ENCODE data around the gene ACER3. TPM values are rescaled to one million over a fixed set of nuclear protein-coding genes. Genes with fewer than 3 reads are reported as not detected.
A peak's percentile ranks its signal among the peaks of the same experiment; 100 is the strongest.

The ACER3 gene
- polyA plus RNA-seq, 4 donors = 3.8 to 9.5 (median 6.0) TPM

GRCh38 chr11:76984743-76985142 lies 124.0 kb downstream of the ACER3 start:
- no peaks in the 10 kb centered on the region for H3K9me3 ChIP-seq (ENCODE audit: control insufficient read depth in 2 of 2, insufficient read depth in 1 of 2, low read depth in 1 of 2, low read length in 1 of 2)
- no peak for FAIRE-seq
- H3K4me1 ChIP-seq (ENCODE audit: control insufficient read depth in 3 of 3, insufficient read depth in 2 of 3, low read depth in 1 of 3, low read length in 2 of 3) = peaks cover 0 to 46% (median 5%) of the 10 kb centered on the region in 3 donors
- H3K27ac ChIP-seq (ENCODE audit: low read depth in 1 of 3, low read length in 2 of 3) = peak overlapping the region in 2 of 3 donors; percentile 58 to 87
- H3K4me3 ChIP-seq (ENCODE audit: low read depth in 1 of 3, low read length in 3 of 3) = no peak overlapping the region
- no peaks in the 10 kb centered on the region for H3K27me3 ChIP-seq (ENCODE audit: control insufficient read depth in 3 of 3, insufficient read depth in 3 of 3, low read length in 3 of 3)
- peak; percentile 72 to 75 for DNase-seq
- H3K36me3 ChIP-seq (ENCODE audit: control insufficient read depth in 3 of 3, insufficient read depth in 2 of 3, low read depth in 1 of 3, low read length in 3 of 3) = no peaks in the 10 kb centered on the region
- 18 to 68% (median 47%) methylated on average over 1 of the region's 1 CpG for WGBS, 3 donors

GRCh38 chr11:76987203-76987602 lies 126.5 kb downstream of the ACER3 start:
- H3K36me3 ChIP-seq (ENCODE audit: control insufficient read depth in 3 of 3, insufficient read depth in 2 of 3, low read depth in 1 of 3, low read length in 3 of 3) = no peaks in the 10 kb centered on the region
- WGBS, 3 donors = 60 to 71% (median 67%) methylated on average over 1 of the region's 1 CpG

GRCh38 chr11:76990628-76991027 lies 129.9 kb downstream of the ACER3 start:
- WGBS, 3 donors = 74 to 88% (median 88%) methylated on average over 1 of the region's 1 CpG
- Histone ChIP-seq H3K4me3 (ENCODE audit: low read depth in 1 of 3, low read length in 3 of 3) (no peak overlapping the region), H3K4me1 (ENCODE audit: control insufficient read depth in 3 of 3, insufficient read depth in 2 of 3, low read depth in 1 of 3, low read length in 2 of 3) (peaks cover 0 to 63% (median 3%) of the 10 kb centered on the region in 3 donors), H3K9me3 (ENCODE audit: control insufficient read depth in 2 of 2, insufficient read depth in 1 of 2, low read depth in 1 of 2, low read length in 1 of 2) (no peaks in the 10 kb centered on the region), H3K27me3 (ENCODE audit: control insufficient read depth in 3 of 3, insufficient read depth in 3 of 3, low read length in 3 of 3) (no peaks in the 10 kb centered on the region), H3K36me3 (ENCODE audit: control insufficient read depth in 3 of 3, insufficient read depth in 2 of 3, low read depth in 1 of 3, low read length in 3 of 3) (no peaks in the 10 kb centered on the region), H3K27ac (ENCODE audit: low read depth in 1 of 3, low read length in 2 of 3) (no peak overlapping the region)
- DNase-seq = no peak
- FAIRE-seq = no peak

More at GRCh38 chr11:76987203-76987602, 126.5 kb downstream of the ACER3 start:
- DNase-seq (no peak), FAIRE-seq (no peak)
- Histone ChIP-seq H3K27me3 (ENCODE audit: control insufficient read depth in 3 of 3, insufficient read depth in 3 of 3, low read length in 3 of 3) (no peaks in the 10 kb centered on the region), H3K9me3 (ENCODE audit: control insufficient read depth in 2 of 2, insufficient read depth in 1 of 2, low read depth in 1 of 2, low read length in 1 of 2) (no peaks in the 10 kb centered on the region), H3K4me3 (ENCODE audit: low read depth in 1 of 3, low read length in 3 of 3) (no peak overlapping the region), H3K4me1 (ENCODE audit: control insufficient read depth in 3 of 3, insufficient read depth in 2 of 3, low read depth in 1 of 3, low read length in 2 of 3) (peaks cover 0 to 50% (median 5%) of the 10 kb centered on the region in 3 donors), H3K27ac (ENCODE audit: low read depth in 1 of 3, low read length in 2 of 3) (peak overlapping the region in 1 of 3 donors; percentile 6)

GRCh38 chr11:76995081-76995576 lies 134.4 kb downstream of the ACER3 start:
- DNase-seq (peak in 1 of 2 donors; percentile 62), FAIRE-seq (no peak)
- H3K4me3 ChIP-seq (ENCODE audit: low read depth in 1 of 3, low read length in 3 of 3) = no peak overlapping the region
- H3K9me3 ChIP-seq (ENCODE audit: control insufficient read depth in 2 of 2, insufficient read depth in 1 of 2, low read depth in 1 of 2, low read length in 1 of 2) = no peaks in the 10 kb centered on the region
- H3K27ac ChIP-seq (ENCODE audit: low read depth in 1 of 3, low read length in 2 of 3) = peak overlapping the region in 1 of 3 donors; percentile 67
- H3K4me1 ChIP-seq (ENCODE audit: control insufficient read depth in 3 of 3, insufficient read depth in 2 of 3, low read depth in 1 of 3, low read length in 2 of 3) = peaks cover 0 to 45% (median 3%) of the 10 kb centered on the region in 3 donors
- no peaks in the 10 kb centered on the region for H3K36me3 ChIP-seq (ENCODE audit: control insufficient read depth in 3 of 3, insufficient read depth in 2 of 3, low read depth in 1 of 3, low read length in 3 of 3)
- H3K27me3 ChIP-seq (ENCODE audit: control insufficient read depth in 3 of 3, insufficient read depth in 3 of 3, low read length in 3 of 3) = no peaks in the 10 kb centered on the region

- Histone ChIP-seq H3K36me3 (ENCODE audit: control insufficient read depth in 3 of 3, insufficient read depth in 2 of 3, low read depth in 1 of 3, low read length in 3 of 3) (no peaks in the 10 kb centered on the region), H3K9me3 (ENCODE audit: control insufficient read depth in 2 of 2, insufficient read depth in 1 of 2, low read depth in 1 of 2, low read length in 1 of 2) (no peaks in the 10 kb centered on the region), H3K4me1 (ENCODE audit: control insufficient read depth in 3 of 3, insufficient read depth in 2 of 3, low read depth in 1 of 3, low read length in 2 of 3) (peaks cover 0 to 35% (median 3%) of the 10 kb centered on the region in 3 donors), H3K27ac (ENCODE audit: low read depth in 1 of 3, low read length in 2 of 3) (no peak overlapping the region), H3K4me3 (ENCODE audit: low read depth in 1 of 3, low read length in 3 of 3) (no peak overlapping the region), H3K27me3 (ENCODE audit: control insufficient read depth in 3 of 3, insufficient read depth in 3 of 3, low read length in 3 of 3) (no peaks in the 10 kb centered on the region)
- DNase-seq (no peak), FAIRE-seq (no peak)
- 77 to 97% (median 96%) methylated on average over 1 of the region's 1 CpG for WGBS, 3 donors
Observed at GRCh38 chr11:76997512-76997911, 136.8 kb downstream of the ACER3 start.

GRCh38 chr11:76999597-76999996 lies 138.9 kb downstream of the ACER3 start:
- FAIRE-seq (no peak), DNase-seq (peak in 1 of 2 donors; percentile 47)
- Histone ChIP-seq H3K4me1 (ENCODE audit: control insufficient read depth in 3 of 3, insufficient read depth in 2 of 3, low read depth in 1 of 3, low read length in 2 of 3) (peaks cover 0 to 19% (median 0%) of the 10 kb centered on the region in 3 donors), H3K9me3 (ENCODE audit: control insufficient read depth in 2 of 2, insufficient read depth in 1 of 2, low read depth in 1 of 2, low read length in 1 of 2) (peaks cover 0 to 3% of the 10 kb centered on the region in 2 donors), H3K27me3 (ENCODE audit: control insufficient read depth in 3 of 3, insufficient read depth in 3 of 3, low read length in 3 of 3) (no peaks in the 10 kb centered on the region), H3K4me3 (ENCODE audit: low read depth in 1 of 3, low read length in 3 of 3) (no peak overlapping the region), H3K27ac (ENCODE audit: low read depth in 1 of 3, low read length in 2 of 3) (no peak overlapping the region), H3K36me3 (ENCODE audit: control insufficient read depth in 3 of 3, insufficient read depth in 2 of 3, low read depth in 1 of 3, low read length in 3 of 3) (no peaks in the 10 kb centered on the region)
- WGBS, 3 donors = 97 to 100% (median 98%) methylated on average over 1 of the region's 1 CpG

- DNase-seq = peak; percentile 59 to 89
- Histone ChIP-seq H3K27me3 (ENCODE audit: control insufficient read depth in 3 of 3, insufficient read depth in 3 of 3, low read length in 3 of 3) (no peaks in the 10 kb centered on the region), H3K9me3 (ENCODE audit: control insufficient read depth in 2 of 2, insufficient read depth in 1 of 2, low read depth in 1 of 2, low read length in 1 of 2) (peaks cover 0 to 3% of the 10 kb centered on the region in 2 donors), H3K4me3 (ENCODE audit: low read depth in 1 of 3, low read length in 3 of 3) (no peak overlapping the region), H3K27ac (ENCODE audit: low read depth in 1 of 3, low read length in 2 of 3) (peak overlapping the region in 1 of 3 donors; percentile 26), H3K4me1 (ENCODE audit: control insufficient read depth in 3 of 3, insufficient read depth in 2 of 3, low read depth in 1 of 3, low read length in 2 of 3) (peaks cover 0 to 8% (median 0%) of the 10 kb centered on the region in 3 donors), H3K36me3 (ENCODE audit: control insufficient read depth in 3 of 3, insufficient read depth in 2 of 3, low read depth in 1 of 3, low read length in 3 of 3) (no peaks in the 10 kb centered on the region)
- no peak for FAIRE-seq
- 16 to 69% (median 34%) methylated on average over 1 of the region's 1 CpG for whole genome bisulfite sequencing, 3 donors
Observed at GRCh38 chr11:77001613-77002012, 140.9 kb downstream of the ACER3 start.

GRCh38 chr11:77002776-77003175 lies 142.1 kb downstream of the ACER3 start:
- WGBS, 3 donors = 40 to 78% (median 58%) methylated on average over 2 of the region's 2 CpGs
- DNase-seq = peak; percentile 35 to 50
- Histone ChIP-seq H3K4me3 (ENCODE audit: low read depth in 1 of 3, low read length in 3 of 3) (no peak overlapping the region), H3K4me1 (ENCODE audit: control insufficient read depth in 3 of 3, insufficient read depth in 2 of 3, low read depth in 1 of 3, low read length in 2 of 3) (peaks cover 0 to 4% (median 0%) of the 10 kb centered on the region in 3 donors), H3K27me3 (ENCODE audit: control insufficient read depth in 3 of 3, insufficient read depth in 3 of 3, low read length in 3 of 3) (no peaks in the 10 kb centered on the region), H3K36me3 (ENCODE audit: control insufficient read depth in 3 of 3, insufficient read depth in 2 of 3, low read depth in 1 of 3, low read length in 3 of 3) (no peaks in the 10 kb centered on the region), H3K9me3 (ENCODE audit: control insufficient read depth in 2 of 2, insufficient read depth in 1 of 2, low read depth in 1 of 2, low read length in 1 of 2) (peaks cover 0 to 11% of the 10 kb centered on the region in 2 donors), H3K27ac (ENCODE audit: low read depth in 1 of 3, low read length in 2 of 3) (no peak overlapping the region)
- FAIRE-seq = no peak

- Histone ChIP-seq H3K27ac (ENCODE audit: low read depth in 1 of 3, low read length in 2 of 3) (no peak overlapping the region), H3K4me1 (ENCODE audit: control insufficient read depth in 3 of 3, insufficient read depth in 2 of 3, low read depth in 1 of 3, low read length in 2 of 3) (peaks cover 0 to 4% (median 0%) of the 10 kb centered on the region in 3 donors), H3K27me3 (ENCODE audit: control insufficient read depth in 3 of 3, insufficient read depth in 3 of 3, low read length in 3 of 3) (no peaks in the 10 kb centered on the region), H3K4me3 (ENCODE audit: low read depth in 1 of 3, low read length in 3 of 3) (no peak overlapping the region), H3K9me3 (ENCODE audit: control insufficient read depth in 2 of 2, insufficient read depth in 1 of 2, low read depth in 1 of 2, low read length in 1 of 2) (peaks cover 0 to 11% of the 10 kb centered on the region in 2 donors), H3K36me3 (ENCODE audit: control insufficient read depth in 3 of 3, insufficient read depth in 2 of 3, low read depth in 1 of 3, low read length in 3 of 3) (peaks cover 0 to 2% (median 0%) of the 10 kb centered on the region in 3 donors)
- FAIRE-seq (no peak), DNase-seq (no peak)
- 44 to 72% (median 65%) methylated on average over 2 of the region's 2 CpGs for WGBS, 3 donors
Observed at GRCh38 chr11:77003963-77004362, 143.2 kb downstream of the ACER3 start.

Measured in small intestine (tissue), 7 donors.